Liver (tissue), 9 donors: ENCODE results near the gene GNG8. TPM values are rescaled to one million over a fixed set of nuclear protein-coding genes. Genes with fewer than 3 reads are reported as not detected.

Source experiments
- DNase-seq: peaks from one replicate; pipeline ENCODE4 v3.0.0-alpha.2; 2017; ENCODE audit warnings: low spot score
- H3K27ac ChIP-seq, 2 donors: one replicate each; pipeline ENCODE4 v1.7.0; 2013; ENCODE audit warnings: inconsistent platforms in 2 of 2, low read length in 2 of 2, control low read depth in 1 of 2, low read depth in 1 of 2, mild to moderate bottlenecking in 1 of 2
- H3K27me3 ChIP-seq, 4 donors: one replicate each; pipeline versions ENCODE4 v1.6.1 to v1.7.0; 2013; ENCODE audit warnings: low read length in 3 of 4, inconsistent platforms in 1 of 4, mild to moderate bottlenecking in 1 of 4, moderate library complexity in 1 of 4; ENCODE audit not compliant: control insufficient read depth in 4 of 4, insufficient read depth in 4 of 4
- H3K36me3 ChIP-seq, 4 donors: one replicate each; pipeline versions ENCODE4 v1.6.1 to v1.7.0; 2013; ENCODE audit warnings: low read length in 3 of 4, mild to moderate bottlenecking in 3 of 4, low read depth in 1 of 4, moderate library complexity in 1 of 4; ENCODE audit not compliant: control insufficient read depth in 4 of 4, insufficient read depth in 3 of 4
- H3K4me1 ChIP-seq, 4 donors: one replicate each; pipeline versions ENCODE4 v1.6.1 to v1.7.0; 2013; ENCODE audit warnings: low read length in 3 of 4, mild to moderate bottlenecking in 3 of 4, moderate library complexity in 1 of 4; ENCODE audit not compliant: control insufficient read depth in 4 of 4, insufficient read depth in 4 of 4
- H3K4me3 ChIP-seq, 3 donors: one replicate each; pipeline versions ENCODE4 v1.6.1 to v1.7.0; 2013; ENCODE audit warnings: low read length in 3 of 3, control low read depth in 1 of 3, low read depth in 1 of 3, mild to moderate bottlenecking in 1 of 3
- H3K9ac ChIP-seq, 2 donors: one replicate each; pipeline ENCODE4 v1.7.0; 2013; ENCODE audit warnings: low read length in 2 of 2, mild to moderate bottlenecking in 2 of 2, moderate library complexity in 2 of 2, control low read depth in 1 of 2, low read depth in 1 of 2
- H3K9me3 ChIP-seq, 4 donors: one replicate each; pipeline versions ENCODE4 v1.6.1 to v1.7.0; 2013; ENCODE audit warnings: low read length in 3 of 4; ENCODE audit not compliant: control insufficient read depth in 4 of 4
- EGR1 ChIP-seq, 2 donors: IDR thresholded peaks; 2 replicates each; pipeline ENCODE4 v1.6.1; 2016 to 2018; ENCODE audit warnings: antibody characterized with exemption in 2 of 2, low read depth in 2 of 2
- FOXA1 ChIP-seq: IDR thresholded peaks from 2 replicates; pipeline ENCODE4 v1.6.1; 2016; ENCODE audit warnings: antibody characterized with exemption
- FOXA2 ChIP-seq: IDR thresholded peaks from 2 replicates; pipeline ENCODE4 v1.6.1; 2016; ENCODE audit warnings: antibody characterized with exemption
- GABPA ChIP-seq, 2 donors: IDR thresholded peaks in 1 of 2; conservative IDR thresholded peaks in 1 of 2; 2 replicates each; pipeline ENCODE4 v1.6.1; 2016; ENCODE audit warnings: antibody characterized with exemption in 2 of 2, mild to moderate bottlenecking in 1 of 2, moderate library complexity in 1 of 2
- HNF4A ChIP-seq, 2 donors: conservative IDR thresholded peaks; 2 replicates each; pipeline ENCODE4 v1.6.1; 2016; ENCODE audit warnings: antibody characterized with exemption in 2 of 2, mild to moderate bottlenecking in 2 of 2
- HNF4G ChIP-seq: IDR thresholded peaks from 2 replicates; pipeline ENCODE4 v1.6.1; 2016; ENCODE audit warnings: antibody characterized with exemption
- JUND ChIP-seq, 2 donors: IDR thresholded peaks; 2 replicates each; pipeline ENCODE4 v1.6.1; 2016; ENCODE audit warnings: antibody characterized with exemption in 2 of 2
- NR2F2 ChIP-seq: IDR thresholded peaks from 2 replicates; pipeline ENCODE4 v1.6.1; 2016; ENCODE audit warnings: antibody characterized with exemption
- RAD21 ChIP-seq, 2 donors: IDR thresholded peaks; 2 replicates each; pipeline ENCODE4 v1.6.1; 2016; ENCODE audit warnings: antibody characterized with exemption in 2 of 2, mild to moderate bottlenecking in 2 of 2
- REST ChIP-seq: IDR thresholded peaks from 2 replicates; pipeline ENCODE4 v1.6.1; 2016; ENCODE audit warnings: antibody characterized with exemption, mild to moderate bottlenecking
- RXRA ChIP-seq, 2 donors: IDR thresholded peaks; 2 replicates each; pipeline ENCODE4 v1.6.1; 2017 to 2018; ENCODE audit warnings: antibody characterized with exemption in 2 of 2, mild to moderate bottlenecking in 1 of 2
- SP1 ChIP-seq: IDR thresholded peaks from 2 replicates; pipeline ENCODE4 v1.6.1; 2018; ENCODE audit warnings: antibody characterized with exemption, mild to moderate bottlenecking
- TAF1 ChIP-seq: conservative IDR thresholded peaks from 2 replicates; pipeline ENCODE4 v1.6.1; 2016; ENCODE audit warnings: antibody characterized with exemption, mild to moderate bottlenecking
- YY1 ChIP-seq: IDR thresholded peaks from 2 replicates; pipeline ENCODE4 v1.6.1; 2016; ENCODE audit warnings: antibody characterized with exemption, mild to moderate bottlenecking
- WGBS: extraction: QIAGEN DNeasy Blood & Tissue Kit; methylation state at CpG from one replicate; pipeline ENCODE4 v1.1.7; 2013; 5-methylcytosine and 5-hydroxymethylcytosine counted together
- polyA plus RNA-seq, 2 donors: library from polyadenylated mRNA; stranded (reverse) in 1 of 2; unstranded in 1 of 2; fragments of 200-250 nt in 1 of 2; fragments of >200 nt in 1 of 2; fragmentation: Nextera tagmentation in 1 of 2; extraction: Ambion mirVana in 1 of 2; gene quantifications; one replicate each; pipeline versions ENCODE4 v1.2.1 to v1.2.3, GENCODE V29; 2013 to 2015
- total RNA-seq, 2 donors: library from RNA; depleted of rRNA; stranded (reverse); fragments of >200 nt; gene quantifications; one replicate each; pipeline ENCODE4 v1.2.3, GENCODE V29; 2014
- TF ChIP-seq, protein P1 (sequence below): IDR thresholded peaks from 2 replicates; pipeline ENCODE4 v1.6.1; 2016; ENCODE audit warnings: antibody characterized with exemption
- TF ChIP-seq, protein P2 (sequence below): fragments of 150-350 bp; IDR thresholded peaks from 2 replicates; pipeline ENCODE4 v1.5.1; 2017; ENCODE audit warnings: improper control_type of control experiment, low read depth, low read length; ENCODE audit not compliant: missing input control
- TF ChIP-seq, protein P3 (sequence below): IDR thresholded peaks from 2 replicates; pipeline ENCODE4 v1.6.1; 2016; ENCODE audit warnings: antibody characterized with exemption
- TF ChIP-seq, protein P4 (sequence below): IDR thresholded peaks from 2 replicates; pipeline ENCODE4 v1.6.1; 2016; ENCODE audit warnings: antibody characterized with exemption
- donor health status: healthy.
- donor health status: healthy.
- donor health status: healthy.
- donor health status: healthy.
- donor health status: healthy.

The GNG8 gene
- total and polyA plus RNA-seq, 4 donors = not detected

- peak overlapping the region; percentile 61 to 68 for H3K27ac ChIP-seq
- TF ChIP-seq, protein P1, sequence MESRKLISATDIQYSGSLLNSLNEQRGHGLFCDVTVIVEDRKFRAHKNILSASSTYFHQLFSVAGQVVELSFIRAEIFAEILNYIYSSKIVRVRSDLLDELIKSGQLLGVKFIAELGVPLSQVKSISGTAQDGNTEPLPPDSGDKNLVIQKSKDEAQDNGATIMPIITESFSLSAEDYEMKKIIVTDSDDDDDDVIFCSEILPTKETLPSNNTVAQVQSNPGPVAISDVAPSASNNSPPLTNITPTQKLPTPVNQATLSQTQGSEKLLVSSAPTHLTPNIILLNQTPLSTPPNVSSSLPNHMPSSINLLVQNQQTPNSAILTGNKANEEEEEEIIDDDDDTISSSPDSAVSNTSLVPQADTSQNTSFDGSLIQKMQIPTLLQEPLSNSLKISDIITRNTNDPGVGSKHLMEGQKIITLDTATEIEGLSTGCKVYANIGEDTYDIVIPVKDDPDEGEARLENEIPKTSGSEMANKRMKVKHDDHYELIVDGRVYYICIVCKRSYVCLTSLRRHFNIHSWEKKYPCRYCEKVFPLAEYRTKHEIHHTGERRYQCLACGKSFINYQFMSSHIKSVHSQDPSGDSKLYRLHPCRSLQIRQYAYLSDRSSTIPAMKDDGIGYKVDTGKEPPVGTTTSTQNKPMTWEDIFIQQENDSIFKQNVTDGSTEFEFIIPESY = no peak
- TF ChIP-seq FOXA2 = no peak
- no peak for TF ChIP-seq HNF4G
- TF ChIP-seq YY1 = no peak
- no peak for TF ChIP-seq RAD21 (IDR thresholded peaks at IDR 0.05)
- no peak for TF ChIP-seq HNF4A (conservative IDR thresholded peaks at IDR 0.05)
- TF ChIP-seq NR2F2 = no peak
- TF ChIP-seq, protein P2, sequence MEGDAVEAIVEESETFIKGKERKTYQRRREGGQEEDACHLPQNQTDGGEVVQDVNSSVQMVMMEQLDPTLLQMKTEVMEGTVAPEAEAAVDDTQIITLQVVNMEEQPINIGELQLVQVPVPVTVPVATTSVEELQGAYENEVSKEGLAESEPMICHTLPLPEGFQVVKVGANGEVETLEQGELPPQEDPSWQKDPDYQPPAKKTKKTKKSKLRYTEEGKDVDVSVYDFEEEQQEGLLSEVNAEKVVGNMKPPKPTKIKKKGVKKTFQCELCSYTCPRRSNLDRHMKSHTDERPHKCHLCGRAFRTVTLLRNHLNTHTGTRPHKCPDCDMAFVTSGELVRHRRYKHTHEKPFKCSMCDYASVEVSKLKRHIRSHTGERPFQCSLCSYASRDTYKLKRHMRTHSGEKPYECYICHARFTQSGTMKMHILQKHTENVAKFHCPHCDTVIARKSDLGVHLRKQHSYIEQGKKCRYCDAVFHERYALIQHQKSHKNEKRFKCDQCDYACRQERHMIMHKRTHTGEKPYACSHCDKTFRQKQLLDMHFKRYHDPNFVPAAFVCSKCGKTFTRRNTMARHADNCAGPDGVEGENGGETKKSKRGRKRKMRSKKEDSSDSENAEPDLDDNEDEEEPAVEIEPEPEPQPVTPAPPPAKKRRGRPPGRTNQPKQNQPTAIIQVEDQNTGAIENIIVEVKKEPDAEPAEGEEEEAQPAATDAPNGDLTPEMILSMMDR = no peak
- TF ChIP-seq FOXA1 = no peak
- no peak for TF ChIP-seq JUND (IDR thresholded peaks at IDR 0.05)
- no peak for TF ChIP-seq SP1
- TF ChIP-seq, protein P3, sequence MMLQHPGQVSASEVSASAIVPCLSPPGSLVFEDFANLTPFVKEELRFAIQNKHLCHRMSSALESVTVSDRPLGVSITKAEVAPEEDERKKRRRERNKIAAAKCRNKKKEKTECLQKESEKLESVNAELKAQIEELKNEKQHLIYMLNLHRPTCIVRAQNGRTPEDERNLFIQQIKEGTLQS = no peak
- H3K27me3 ChIP-seq = no peaks in the 10 kb centered on the region
- H3K9ac ChIP-seq = peak overlapping the region in 1 of 2 donors; percentile 10
- H3K36me3 ChIP-seq = peaks cover 13 to 32% (median 25%) of the 10 kb centered on the region in 4 donors
- H3K4me1 ChIP-seq = peaks cover 12 to 47% (median 41%) of the 10 kb centered on the region in 4 donors
- no peak for DNase-seq
- peak overlapping the region in 2 of 3 donors; percentile 2 to 21 for H3K4me3 ChIP-seq
- no peaks in the 10 kb centered on the region for H3K9me3 ChIP-seq
- 76% methylated on average over 16 of the region's 16 CpGs for WGBS
Measured at GRCh38 chr19:46605356-46605821, 30.6 kb downstream of the GNG8 start.

DNA sequence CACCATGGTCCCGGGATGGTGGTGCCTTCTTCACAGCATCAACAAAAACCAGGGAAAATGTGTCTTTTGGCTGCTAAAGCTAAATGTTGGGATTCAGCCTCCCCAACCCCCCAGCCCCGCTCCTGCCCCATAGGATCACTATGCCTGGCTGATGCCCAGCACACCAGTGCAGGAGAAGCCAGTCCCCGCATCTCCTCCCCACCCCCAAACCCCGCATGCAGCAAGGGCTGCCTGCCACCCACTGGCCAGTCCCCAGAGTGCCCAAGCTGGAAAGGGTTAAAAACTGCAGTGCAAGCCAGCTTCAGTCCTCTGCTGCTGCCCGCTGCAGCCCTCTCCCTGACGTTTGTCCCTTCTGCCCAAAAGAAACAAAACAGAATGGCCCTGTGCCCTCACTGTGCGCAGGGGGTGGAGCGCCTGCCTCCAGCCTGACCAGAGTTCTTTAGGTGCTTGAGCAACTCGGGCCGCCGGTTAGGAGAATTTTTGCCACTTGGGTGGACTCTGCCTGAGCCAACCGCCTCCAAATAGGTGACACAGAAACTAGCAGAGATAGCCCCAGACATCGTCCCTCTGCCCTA lies 31.1 kb downstream of the GNG8 start:
- H3K27ac ChIP-seq = peak overlapping the region; percentile 61 to 68
- 33% methylated on average over 13 of the region's 13 CpGs for WGBS
- H3K9me3 ChIP-seq = no peaks in the 10 kb centered on the region
- peaks cover 12 to 51% (median 43%) of the 10 kb centered on the region in 4 donors for H3K4me1 ChIP-seq
- no peak overlapping the region for H3K9ac ChIP-seq
- H3K27me3 ChIP-seq = no peaks in the 10 kb centered on the region
- DNase-seq = no peak
- peaks cover 13 to 29% (median 23%) of the 10 kb centered on the region in 4 donors for H3K36me3 ChIP-seq
- peak overlapping the region in 2 of 3 donors; percentile 2 to 21 for H3K4me3 ChIP-seq
- TF ChIP-seq RAD21 (IDR thresholded peaks at IDR 0.05) (no peak), SP1 (peak; percentile 59), JUND (IDR thresholded peaks at IDR 0.05) (peak in 1 of 2 donors; percentile 35), TAF1 (no peak), HNF4A (conservative IDR thresholded peaks at IDR 0.05) (peak; percentile 53 to 82), YY1 (peak; percentile 67), HNF4G (no peak), EGR1 (IDR thresholded peaks at IDR 0.05; ENCODE audit: low read depth in 2 of 2) (no peak), FOXA1 (no peak), NR2F2 (no peak), RXRA (IDR thresholded peaks at IDR 0.05) (peak in 1 of 2 donors; percentile 58), REST (peak; percentile 68), GABPA (IDR thresholded peaks at IDR 0.05 in 1 of 2, conservative IDR thresholded peaks at IDR 0.05 in 1 of 2) (no peak)
- TF ChIP-seq, protein P1 = no peak
- TF ChIP-seq, protein P4, sequence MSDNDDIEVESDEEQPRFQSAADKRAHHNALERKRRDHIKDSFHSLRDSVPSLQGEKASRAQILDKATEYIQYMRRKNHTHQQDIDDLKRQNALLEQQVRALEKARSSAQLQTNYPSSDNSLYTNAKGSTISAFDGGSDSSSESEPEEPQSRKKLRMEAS = no peak
- TF ChIP-seq, protein P3 = no peak
- TF ChIP-seq, protein P2 = no peak
